ENCODE data around the gene HDAC9.

DNA sequence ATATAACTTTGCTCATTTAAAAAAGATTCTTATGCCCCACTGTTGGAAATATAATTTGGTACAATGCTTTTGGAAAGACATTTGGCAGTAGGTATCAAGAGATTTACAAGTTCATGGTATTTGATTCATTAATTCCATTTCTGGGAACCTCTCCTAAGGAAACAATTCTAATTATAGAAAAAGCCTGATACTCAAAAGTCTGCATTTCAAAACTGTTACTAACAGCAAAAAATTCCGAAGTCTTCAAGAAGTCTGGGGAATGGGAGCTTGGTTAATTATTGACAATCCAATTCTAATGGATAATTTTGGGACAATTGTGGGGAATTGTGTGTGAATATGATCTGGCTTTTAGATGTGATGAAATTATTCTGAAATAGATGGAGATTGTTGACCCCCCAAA, 59.6 kb downstream of the HDAC9 start:
- TF ChIP-seq, protein P1, sequence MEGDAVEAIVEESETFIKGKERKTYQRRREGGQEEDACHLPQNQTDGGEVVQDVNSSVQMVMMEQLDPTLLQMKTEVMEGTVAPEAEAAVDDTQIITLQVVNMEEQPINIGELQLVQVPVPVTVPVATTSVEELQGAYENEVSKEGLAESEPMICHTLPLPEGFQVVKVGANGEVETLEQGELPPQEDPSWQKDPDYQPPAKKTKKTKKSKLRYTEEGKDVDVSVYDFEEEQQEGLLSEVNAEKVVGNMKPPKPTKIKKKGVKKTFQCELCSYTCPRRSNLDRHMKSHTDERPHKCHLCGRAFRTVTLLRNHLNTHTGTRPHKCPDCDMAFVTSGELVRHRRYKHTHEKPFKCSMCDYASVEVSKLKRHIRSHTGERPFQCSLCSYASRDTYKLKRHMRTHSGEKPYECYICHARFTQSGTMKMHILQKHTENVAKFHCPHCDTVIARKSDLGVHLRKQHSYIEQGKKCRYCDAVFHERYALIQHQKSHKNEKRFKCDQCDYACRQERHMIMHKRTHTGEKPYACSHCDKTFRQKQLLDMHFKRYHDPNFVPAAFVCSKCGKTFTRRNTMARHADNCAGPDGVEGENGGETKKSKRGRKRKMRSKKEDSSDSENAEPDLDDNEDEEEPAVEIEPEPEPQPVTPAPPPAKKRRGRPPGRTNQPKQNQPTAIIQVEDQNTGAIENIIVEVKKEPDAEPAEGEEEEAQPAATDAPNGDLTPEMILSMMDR (conservative IDR thresholded peaks at IDR 0.05; ENCODE audit: low read depth, low read length) = no peak
- no peak for TF ChIP-seq EZH2 (IDR thresholded peaks at IDR 0.05; ENCODE audit: borderline replicate concordance, low read depth, low read length, poor library complexity, severe bottlenecking)
